Measurements from ENCODE around the gene PRPS1. TPM values are rescaled to one million over a fixed set of nuclear protein-coding genes. Genes with fewer than 3 reads are reported as not detected.

Gene PRPS1
- total and polyA plus RNA-seq, 2 donors (not counting 1 experiment from before 2014, with no cell fraction given), result 17.0 to 104 TPM

GRCh38 chrX:107686026-107686425 lies 57.7 kb downstream of the PRPS1 start:
- Histone ChIP-seq H3K4me2 (ENCODE audit: extremely low read depth, insufficient read depth, low read length) (no peak overlapping the region), H3K79me2 (ENCODE audit: control insufficient read depth, insufficient read depth, low read length) (no peaks in the 10 kb centered on the region), H4K20me1 (ENCODE audit: control insufficient read depth, extremely low read depth, insufficient read depth, low read length) (no peaks in the 10 kb centered on the region), H3K27ac (ENCODE audit: insufficient read depth, low read length) (no peak overlapping the region), H3K27me3 (ENCODE audit: control insufficient read depth, insufficient read depth, low read length) (peaks cover 5% of the 10 kb centered on the region), H2AFZ (ENCODE audit: low read length) (no peak overlapping the region), H3K4me3 (replicated peaks in 1 of 4; ENCODE audit: control extremely low read depth in 1 of 4, insufficient read depth in 1 of 4, low read depth in 3 of 4, low read length in 4 of 4) (no peak overlapping the region), H3K9ac (ENCODE audit: insufficient read depth, low read length) (no peak overlapping the region), H3K4me1 (ENCODE audit: control insufficient read depth, extremely low read depth, insufficient read depth, low read length) (no peaks in the 10 kb centered on the region), H3K36me3 (ENCODE audit: control insufficient read depth, insufficient read depth, low read length) (no peaks in the 10 kb centered on the region), H3K9me3 (ENCODE audit: control insufficient read depth, insufficient read depth, low read depth, low read length) (no peaks in the 10 kb centered on the region)
- TF ChIP-seq EZH2 (IDR thresholded peaks at IDR 0.05; ENCODE audit: low read length, missing control alignments) (no peak), CTCF (conservative IDR thresholded peaks at IDR 0.05 in 1 of 2, IDR thresholded peaks at IDR 0.05 in 1 of 2; ENCODE audit: low read depth in 1 of 2, low read length in 2 of 2) (no peak)
- DNase-seq (ENCODE audit: low read depth in 2 of 2), result no peak

GRCh38 chrX:107686792-107687191 lies 58.5 kb downstream of the PRPS1 start:
- Histone ChIP-seq H3K27ac (ENCODE audit: insufficient read depth, low read length) (no peak overlapping the region), H3K4me2 (ENCODE audit: extremely low read depth, insufficient read depth, low read length) (no peak overlapping the region)
- DNase-seq (ENCODE audit: low read depth in 2 of 2), result peak in 1 of 2 donors; percentile 38

DNA sequence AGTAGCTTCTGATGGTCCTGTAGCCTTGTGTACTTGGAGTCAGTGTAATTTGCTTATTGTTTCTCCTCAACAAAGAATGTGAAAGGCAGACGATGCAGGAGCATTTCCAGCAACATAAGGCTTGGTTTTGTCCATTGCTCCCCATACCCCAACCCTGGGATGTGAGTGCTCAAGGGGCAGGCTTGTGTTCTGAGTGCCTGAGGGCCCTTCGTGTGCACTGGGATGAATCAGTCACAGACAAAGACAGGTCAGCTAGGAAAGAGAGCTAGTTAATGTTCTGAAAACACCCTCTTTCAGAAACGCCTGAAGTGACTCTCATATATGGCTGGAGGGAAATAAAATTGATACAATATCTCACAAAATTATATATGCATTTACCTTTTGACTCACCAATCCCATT lies 59.1 kb downstream of the PRPS1 start:
- H3K27ac ChIP-seq (ENCODE audit: insufficient read depth, low read length), result no peak overlapping the region
- H3K4me2 ChIP-seq (ENCODE audit: extremely low read depth, insufficient read depth, low read length), result no peak overlapping the region
- H4K20me1 ChIP-seq (ENCODE audit: control insufficient read depth, extremely low read depth, insufficient read depth, low read length), result no peaks in the 10 kb centered on the region
- no peaks in the 10 kb centered on the region for H3K79me2 ChIP-seq (ENCODE audit: control insufficient read depth, insufficient read depth, low read length)
- no peaks in the 10 kb centered on the region for H3K36me3 ChIP-seq (ENCODE audit: control insufficient read depth, insufficient read depth, low read length)
- H3K4me3 ChIP-seq (replicated peaks in 1 of 4; ENCODE audit: control extremely low read depth in 1 of 4, insufficient read depth in 1 of 4, low read depth in 3 of 4, low read length in 4 of 4), result no peak overlapping the region
- no peaks in the 10 kb centered on the region for H3K9me3 ChIP-seq (ENCODE audit: control insufficient read depth, insufficient read depth, low read depth, low read length)
- H3K27me3 ChIP-seq (ENCODE audit: control insufficient read depth, insufficient read depth, low read length), result peaks cover 5% of the 10 kb centered on the region
- no peaks in the 10 kb centered on the region for H3K4me1 ChIP-seq (ENCODE audit: control insufficient read depth, extremely low read depth, insufficient read depth, low read length)
- H3K9ac ChIP-seq (ENCODE audit: insufficient read depth, low read length), result no peak overlapping the region
- no peak for DNase-seq (ENCODE audit: low read depth in 2 of 2)
- no peak overlapping the region for H2AFZ ChIP-seq (ENCODE audit: low read length)
- TF ChIP-seq EZH2 (IDR thresholded peaks at IDR 0.05; ENCODE audit: low read length, missing control alignments) (no peak), CTCF (conservative IDR thresholded peaks at IDR 0.05 in 1 of 2, IDR thresholded peaks at IDR 0.05 in 1 of 2; ENCODE audit: low read depth in 1 of 2, low read length in 2 of 2) (no peak)

More at GRCh38 chrX:107686792-107687191, 58.5 kb downstream of the PRPS1 start:
- no peaks in the 10 kb centered on the region for H3K9me3 ChIP-seq (ENCODE audit: control insufficient read depth, insufficient read depth, low read depth, low read length)
- peaks cover 5% of the 10 kb centered on the region for H3K27me3 ChIP-seq (ENCODE audit: control insufficient read depth, insufficient read depth, low read length)
- TF ChIP-seq CTCF (conservative IDR thresholded peaks at IDR 0.05 in 1 of 2, IDR thresholded peaks at IDR 0.05 in 1 of 2; ENCODE audit: low read depth in 1 of 2, low read length in 2 of 2) (no peak), EZH2 (IDR thresholded peaks at IDR 0.05; ENCODE audit: low read length, missing control alignments) (no peak)
- no peaks in the 10 kb centered on the region for H3K79me2 ChIP-seq (ENCODE audit: control insufficient read depth, insufficient read depth, low read length)
- H3K36me3 ChIP-seq (ENCODE audit: control insufficient read depth, insufficient read depth, low read length), result no peaks in the 10 kb centered on the region
- no peak overlapping the region for H2AFZ ChIP-seq (ENCODE audit: low read length)
- H3K4me3 ChIP-seq (replicated peaks in 1 of 4; ENCODE audit: control extremely low read depth in 1 of 4, insufficient read depth in 1 of 4, low read depth in 3 of 4, low read length in 4 of 4), result no peak overlapping the region
- H3K4me1 ChIP-seq (ENCODE audit: control insufficient read depth, extremely low read depth, insufficient read depth, low read length), result no peaks in the 10 kb centered on the region
- H3K9ac ChIP-seq (ENCODE audit: insufficient read depth, low read length), result no peak overlapping the region
- no peaks in the 10 kb centered on the region for H4K20me1 ChIP-seq (ENCODE audit: control insufficient read depth, extremely low read depth, insufficient read depth, low read length)

All from fibroblast of lung (primary cell).